GM10847 (cell line): ENCODE data around the gene LMF1.

Experiments
- POLR2A ChIP-seq: IDR thresholded peaks from 2 replicates; pipeline ENCODE4 v1.6.1; 2011; ENCODE audit not compliant: insufficient read length; ENCODE audit errors: extremely low read depth

Gene LMF1

GRCh38 chr16:971981-972315 lies 1.2 kb upstream of the LMF1 start:
- TF ChIP-seq POLR2A, result no peak

GRCh38 chr16:971582-971905 lies 760 bp upstream of the LMF1 start:
- no peak for TF ChIP-seq POLR2A

- no peak for TF ChIP-seq POLR2A
Measured at GRCh38 chr16:970386-970765, 408 bp downstream of the LMF1 start.

- TF ChIP-seq POLR2A, result no peak
Measured at GRCh38 chr16:969508-970385, 1.0 kb downstream of the LMF1 start.

GRCh38 chr16:968620-969019 lies 2.2 kb downstream of the LMF1 start:
- TF ChIP-seq POLR2A, result no peak

- TF ChIP-seq POLR2A, result no peak
Measured at GRCh38 chr16:967546-968295, 3.1 kb downstream of the LMF1 start.

- no peak for TF ChIP-seq POLR2A
Measured at GRCh38 chr16:967077-967541, 3.7 kb downstream of the LMF1 start.

GRCh38 chr16:966505-966904 lies 4.3 kb downstream of the LMF1 start:
- no peak for TF ChIP-seq POLR2A

- no peak for TF ChIP-seq POLR2A
Measured at GRCh38 chr16:966035-966434, 4.7 kb downstream of the LMF1 start.

GRCh38 chr16:965487-965886 lies 5.3 kb downstream of the LMF1 start:
- TF ChIP-seq POLR2A, result no peak

- TF ChIP-seq POLR2A, result no peak
Measured at GRCh38 chr16:965036-965395, 5.8 kb downstream of the LMF1 start.

GRCh38 chr16:964356-965035 lies 6.3 kb downstream of the LMF1 start:
- TF ChIP-seq POLR2A, result no peak

GRCh38 chr16:963913-964312 lies 6.9 kb downstream of the LMF1 start:
- no peak for TF ChIP-seq POLR2A

- no peak for TF ChIP-seq POLR2A
Measured at GRCh38 chr16:962901-963814, 7.6 kb downstream of the LMF1 start.

- TF ChIP-seq POLR2A, result no peak
Measured at GRCh38 chr16:962366-962765, 8.4 kb downstream of the LMF1 start.
